Naive thymus-derived CD8-positive, alpha-beta T cell (primary cell): ENCODE measurements around the gene SKAP2. TPM values are rescaled to one million over a fixed set of nuclear protein-coding genes. Genes with fewer than 3 reads are reported as not detected.

ENCODE experiments used
- ATAC-seq, 2 donors: fragments of 150-1000 bp; cut with Tn5 transposase in 1 of 2; sonication (Bioruptor Pico), chemical (Tn5 transposase) in 1 of 2; 1 replicate in 1 of 2; 2 replicates in 1 of 2; pipeline ENCODE4 v1.10.0; 2021; ENCODE audit warnings: mild to moderate bottlenecking in 2 of 2, moderate library complexity in 2 of 2
- POLR2A ChIA-PET: fragments of 350-600 bp; sonication (Branson Sonifier 250); formaldehyde crosslinking; loops from one replicate; lab custom pipeline; 2021; ENCODE audit warnings: antibody characterized with exemption; lab: Charles Lee
- DNase-seq, 10 donors: peaks; one replicate each; pipeline versions ENCODE4 v3.0.0 to v3.0.0-alpha.2; 2020 to 2022
- H3K27ac Mint-ChIP-seq, 10 donors: one replicate each; pipeline ENCODE4 v1.8.0; 2020 to 2022; ENCODE audit warnings: mild to moderate bottlenecking in 10 of 10, mixed read lengths in 10 of 10, moderate library complexity in 4 of 10, inconsistent platforms in 1 of 10
- H3K27me3 Mint-ChIP-seq, 5 donors: one replicate each; pipeline ENCODE4 v1.8.0; 2021 to 2022; ENCODE audit warnings: mixed read lengths in 5 of 5
- H3K36me3 Mint-ChIP-seq, 3 donors: one replicate each; pipeline ENCODE4 v1.8.0; 2020 to 2022; ENCODE audit warnings: mixed read lengths in 3 of 3, mild to moderate bottlenecking in 2 of 3, inconsistent platforms in 1 of 3
- H3K4me1 Mint-ChIP-seq, 4 donors: one replicate each; pipeline ENCODE4 v1.8.0; 2021 to 2022; ENCODE audit warnings: mixed read lengths in 4 of 4
- H3K4me3 Mint-ChIP-seq, 10 donors: one replicate each; pipeline ENCODE4 v1.8.0; 2020 to 2022; ENCODE audit warnings: mild to moderate bottlenecking in 10 of 10, mixed read lengths in 10 of 10, moderate library complexity in 6 of 10, inconsistent platforms in 1 of 10
- H3K9me3 Mint-ChIP-seq, 9 donors: one replicate each; pipeline ENCODE4 v1.8.0; 2020 to 2022; ENCODE audit warnings: mixed read lengths in 9 of 9, mild to moderate bottlenecking in 3 of 9, inconsistent platforms in 1 of 9, moderate library complexity in 1 of 9
- polyA plus RNA-seq, 3 donors: library from polyadenylated mRNA; unstranded; fragments of 300-500 nt; fragmentation: Illumina TruSeq; gene quantifications; one replicate each; pipeline ENCODE4 v1.2.3, GENCODE V29; 2021
- total RNA-seq, 8 experiments: library from RNA in 2 of 8; stranded (reverse) in 2 of 8; gene quantifications; one replicate each; pipeline ENCODE4 v1.2.3 and lab custom pipeline; 2021 to 2026

The SKAP2 gene
- total and polyA plus RNA-seq, 5 experiments from 2014 or later = 4.2 to 27.6 (median 7.5) TPM

DNA sequence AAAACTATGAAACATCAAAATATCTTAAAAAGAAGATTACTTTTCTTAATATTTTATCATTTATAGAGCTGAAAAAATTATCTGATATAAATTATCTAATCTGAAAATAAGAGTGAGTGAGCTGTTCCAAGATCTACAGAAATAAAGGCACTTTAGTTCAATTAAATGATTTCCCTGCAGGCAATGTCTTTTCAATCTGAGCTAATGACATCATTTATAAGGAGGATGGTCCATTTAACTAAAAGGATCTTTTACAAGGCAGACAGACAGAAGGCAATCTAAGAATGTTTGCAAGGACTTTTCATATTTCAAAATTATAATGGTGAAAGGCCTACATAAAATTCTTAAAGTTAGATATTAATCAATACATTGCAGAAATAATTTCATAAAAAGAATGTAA is 71.8 kb downstream of the SKAP2 start:
- Mint-ChIP-seq H3K4me1 (no peaks in the 10 kb centered on the region), H3K4me3 (no peak overlapping the region), H3K9me3 (peaks cover 0 to 3% (median 0%) of the 10 kb centered on the region in 9 donors), H3K27me3 (peaks cover 0 to 3% (median 0%) of the 10 kb centered on the region in 5 donors), H3K27ac (no peak overlapping the region), H3K36me3 (peaks cover 0 to 8% (median 0%) of the 10 kb centered on the region in 3 donors)
- ATAC-seq (no peak), DNase-seq (no peak)
- POLR2A ChIA-PET = no interaction called here

DNA sequence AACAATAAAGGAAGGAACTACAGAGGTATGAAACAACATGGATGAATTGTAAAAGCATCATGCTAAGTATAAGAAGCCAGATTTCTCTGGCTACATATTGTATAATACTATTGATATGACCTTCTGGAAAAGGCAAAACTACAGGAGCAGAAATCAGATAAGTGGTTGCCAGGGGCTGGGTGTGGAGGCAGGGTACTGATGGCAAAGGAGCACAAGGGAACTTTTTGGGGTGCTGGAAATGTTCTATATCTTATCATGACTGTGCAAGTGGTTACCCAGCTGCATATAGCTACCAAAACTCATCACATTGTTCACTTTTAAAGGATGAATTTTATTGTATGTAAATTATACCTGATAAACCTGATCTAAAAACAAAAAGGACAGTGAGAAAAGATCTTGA is 72.4 kb downstream of the SKAP2 start:
- H3K27ac Mint-ChIP-seq = no peak overlapping the region
- no peak for ATAC-seq
- H3K4me1 Mint-ChIP-seq = no peaks in the 10 kb centered on the region
- H3K4me3 Mint-ChIP-seq = no peak overlapping the region
- peaks cover 0 to 3% (median 0%) of the 10 kb centered on the region in 9 donors for H3K9me3 Mint-ChIP-seq
- DNase-seq = no peak
- peaks cover 0 to 3% (median 0%) of the 10 kb centered on the region in 3 donors for H3K36me3 Mint-ChIP-seq
- peaks cover 0 to 3% (median 0%) of the 10 kb centered on the region in 5 donors for H3K27me3 Mint-ChIP-seq
- POLR2A ChIA-PET = no interaction called here

DNA sequence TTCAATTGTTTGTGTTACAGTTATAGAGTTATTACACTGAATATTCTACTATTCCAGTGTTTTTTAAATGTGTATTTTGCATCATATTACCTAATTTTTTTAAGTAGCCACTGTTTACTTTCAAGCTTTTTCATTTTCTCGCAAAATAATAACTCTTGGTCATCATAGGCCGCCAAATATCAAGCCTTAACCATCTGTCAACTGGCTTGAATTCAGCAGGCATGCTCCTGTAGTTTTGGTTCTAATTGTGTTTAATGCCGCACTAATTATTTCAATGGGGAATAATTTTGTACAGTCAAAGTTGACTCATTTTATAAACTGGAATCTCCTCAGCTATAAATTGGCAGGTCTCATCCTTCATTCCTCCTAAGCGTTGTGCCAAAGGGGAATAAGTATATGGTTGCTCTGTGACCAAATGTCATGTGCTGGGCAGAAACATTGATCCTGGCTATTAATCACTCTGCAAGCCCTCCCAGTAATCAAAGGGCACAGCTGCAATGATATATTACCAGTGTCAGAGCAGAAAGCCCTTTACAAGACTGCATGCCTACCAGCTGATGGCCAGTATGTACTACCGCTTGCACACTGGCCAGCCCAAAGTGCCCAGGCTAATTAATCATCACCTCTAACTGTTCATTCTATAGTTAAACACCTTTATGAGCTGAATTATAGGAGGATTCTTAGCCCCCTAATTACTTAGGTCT is 74.8 kb downstream of the SKAP2 start:
- Mint-ChIP-seq H3K4me3 (no peak overlapping the region), H3K27ac (no peak overlapping the region), H3K9me3 (no peaks in the 10 kb centered on the region), H3K27me3 (peaks cover 0 to 3% (median 0%) of the 10 kb centered on the region in 5 donors), H3K36me3 (no peaks in the 10 kb centered on the region), H3K4me1 (no peaks in the 10 kb centered on the region)
- POLR2A ChIA-PET = no interaction called here
- DNase-seq (no peak), ATAC-seq (no peak)

DNA sequence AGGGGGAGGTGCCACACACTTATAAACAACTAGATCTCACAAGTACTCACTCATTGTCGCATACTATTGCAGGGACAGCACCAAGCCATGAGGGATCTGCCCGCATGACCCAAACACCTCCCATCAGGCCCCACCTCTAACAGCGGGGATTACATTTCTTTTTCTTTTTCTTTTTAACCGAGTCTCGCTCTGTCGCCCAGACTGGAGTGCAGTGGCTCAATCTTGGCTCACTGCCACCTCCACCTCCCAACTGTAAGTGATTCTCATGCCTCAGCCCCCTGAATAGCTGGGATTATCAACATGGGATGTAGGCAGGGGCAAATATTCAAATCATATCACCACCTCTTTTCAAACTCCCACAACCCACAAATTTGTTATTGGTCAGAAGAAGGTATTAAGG is 76.7 kb downstream of the SKAP2 start:
- DNase-seq (no peak), ATAC-seq (no peak)
- POLR2A ChIA-PET = no interaction called here
- Mint-ChIP-seq H3K27ac (no peak overlapping the region), H3K36me3 (no peaks in the 10 kb centered on the region), H3K4me3 (no peak overlapping the region), H3K27me3 (peaks cover 0 to 9% (median 0%) of the 10 kb centered on the region in 5 donors), H3K9me3 (no peaks in the 10 kb centered on the region), H3K4me1 (no peaks in the 10 kb centered on the region)

DNA sequence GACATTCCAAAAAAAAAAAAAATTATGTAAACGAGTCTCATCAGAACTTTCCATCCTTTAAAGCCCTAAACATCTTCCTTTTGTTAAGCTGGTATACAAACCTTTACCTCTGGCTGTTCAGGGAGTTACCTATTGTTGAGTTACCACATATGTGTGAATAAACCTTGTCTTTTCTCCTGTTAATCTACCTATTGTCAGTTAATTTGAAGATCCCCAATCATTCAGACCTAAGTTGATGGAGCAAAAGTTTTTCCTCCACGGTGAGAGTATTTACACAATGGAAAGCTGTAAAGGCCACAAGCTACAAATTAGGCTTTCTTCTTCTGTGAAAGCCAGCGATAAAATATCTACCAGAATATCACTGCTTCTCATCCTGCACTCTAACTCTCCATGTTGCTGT is 80.3 kb downstream of the SKAP2 start:
- Mint-ChIP-seq H3K4me1 (no peaks in the 10 kb centered on the region), H3K27me3 (peaks cover 0 to 13% (median 0%) of the 10 kb centered on the region in 5 donors), H3K36me3 (no peaks in the 10 kb centered on the region), H3K4me3 (no peak overlapping the region), H3K9me3 (no peaks in the 10 kb centered on the region), H3K27ac (no peak overlapping the region)
- POLR2A ChIA-PET = interaction anchor here (0.7 kb wide), 1 partner anchor 10 kb away, joined by 3 read pairs; no protein-coding TSS in a partner anchor
- ATAC-seq (no peak), DNase-seq (no peak)

DNA sequence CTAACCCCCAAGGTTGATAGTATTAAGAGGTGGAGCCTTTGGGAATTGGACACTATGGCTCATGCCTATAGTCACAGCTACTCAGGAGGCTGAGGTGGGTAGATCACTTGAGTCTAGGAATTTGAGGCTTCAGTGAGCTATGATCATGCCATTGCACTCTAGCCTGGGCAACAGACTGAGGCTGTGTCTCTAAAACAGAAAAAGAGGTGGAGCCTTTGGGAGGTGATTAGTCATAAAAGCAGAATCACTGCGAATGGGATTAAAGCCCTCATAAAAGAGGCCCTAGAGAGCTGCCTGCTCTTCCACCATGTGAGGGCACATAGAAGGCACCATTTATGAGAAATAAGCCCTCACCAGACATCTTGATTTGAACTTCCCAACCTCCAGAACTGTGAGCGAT is 81.9 kb downstream of the SKAP2 start:
- no peak overlapping the region for H3K4me3 Mint-ChIP-seq
- ATAC-seq (no peak), DNase-seq (no peak)
- no peaks in the 10 kb centered on the region for H3K4me1 Mint-ChIP-seq
- no peak overlapping the region for H3K27ac Mint-ChIP-seq
- H3K9me3 Mint-ChIP-seq = no peaks in the 10 kb centered on the region
- POLR2A ChIA-PET = no interaction called here
- H3K27me3 Mint-ChIP-seq = peaks cover 0 to 10% (median 0%) of the 10 kb centered on the region in 5 donors
- H3K36me3 Mint-ChIP-seq = no peaks in the 10 kb centered on the region

DNA sequence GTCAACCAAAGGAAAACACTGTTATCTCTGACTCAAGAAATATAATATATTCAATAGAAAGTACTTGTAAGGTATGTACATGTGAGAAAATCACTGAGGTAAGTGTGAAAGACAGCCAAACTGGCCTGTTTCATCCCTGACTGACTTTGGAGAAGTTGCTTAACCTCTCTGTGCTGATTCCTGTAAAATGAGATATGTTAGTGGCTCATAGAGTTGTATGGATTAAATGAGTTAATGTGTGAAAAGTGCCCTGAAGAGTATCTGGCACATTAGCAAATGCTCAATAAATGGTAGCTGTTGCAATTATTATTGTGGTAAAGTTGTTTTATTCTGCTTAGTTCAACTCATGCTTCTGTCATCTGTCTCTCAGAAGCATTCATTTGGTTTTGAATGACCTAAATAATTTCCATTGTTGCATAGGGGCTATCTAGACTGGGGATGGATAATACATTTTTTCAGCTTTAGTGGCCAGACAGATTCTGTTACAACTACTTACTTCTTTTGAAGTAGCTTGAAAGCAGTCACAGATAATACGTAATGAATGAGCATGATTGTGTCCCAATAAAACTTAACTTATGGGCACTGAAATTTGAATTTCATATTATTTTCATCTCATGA is 84.3 kb downstream of the SKAP2 start:
- DNase-seq (no peak), ATAC-seq (no peak)
- no peak overlapping the region for H3K4me3 Mint-ChIP-seq
- POLR2A ChIA-PET = no interaction called here
- H3K27me3 Mint-ChIP-seq = peaks cover 0 to 10% (median 0%) of the 10 kb centered on the region in 5 donors
- H3K36me3 Mint-ChIP-seq = no peaks in the 10 kb centered on the region
- H3K9me3 Mint-ChIP-seq = no peaks in the 10 kb centered on the region
- no peaks in the 10 kb centered on the region for H3K4me1 Mint-ChIP-seq
- no peak overlapping the region for H3K27ac Mint-ChIP-seq

DNA sequence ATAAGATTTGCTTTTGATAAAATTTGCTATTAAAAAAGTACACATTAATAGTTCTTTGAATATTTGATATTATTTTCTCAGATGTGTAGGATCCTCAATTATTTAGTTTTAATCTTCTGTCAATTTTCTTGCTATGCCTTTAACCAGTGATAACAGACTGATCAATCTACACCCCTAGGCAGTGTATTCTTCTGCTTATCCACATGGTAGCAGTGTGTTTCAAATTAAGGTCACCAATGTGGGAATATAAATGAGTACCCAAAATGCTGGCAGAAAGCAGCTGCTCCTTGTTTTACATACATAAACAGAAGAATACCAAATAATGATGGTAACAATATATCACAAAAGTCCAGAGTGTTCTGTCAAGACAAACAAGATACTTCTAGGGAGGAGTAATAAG is 87.0 kb downstream of the SKAP2 start:
- H3K36me3 Mint-ChIP-seq = peaks cover 0 to 8% (median 6%) of the 10 kb centered on the region in 3 donors

DNA sequence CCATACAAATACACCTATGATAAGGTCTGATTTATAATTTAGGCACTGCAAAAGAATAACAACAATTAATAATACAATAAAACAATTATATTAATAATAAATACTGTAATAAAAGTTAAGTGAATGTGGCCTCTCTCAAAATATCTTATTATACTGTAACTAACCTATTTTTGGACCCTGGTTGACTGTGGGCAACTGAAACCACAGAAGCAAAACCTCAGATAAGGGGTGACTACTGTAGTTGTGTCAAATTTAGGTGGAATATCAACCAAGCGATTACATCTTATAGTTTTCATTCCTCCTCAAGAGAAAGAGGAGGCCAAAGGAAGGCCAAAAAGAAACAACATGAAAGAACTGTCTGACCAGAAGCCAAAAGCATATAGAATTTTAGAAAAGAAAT is 103.9 kb downstream of the SKAP2 start:
- DNase-seq = no peak
- Mint-ChIP-seq H3K27me3 (no peaks in the 10 kb centered on the region), H3K4me3 (no peak overlapping the region), H3K4me1 (no peaks in the 10 kb centered on the region), H3K9me3 (peaks cover 0 to 17% (median 0%) of the 10 kb centered on the region in 9 donors), H3K27ac (no peak overlapping the region), H3K36me3 (peaks cover 0 to 3% (median 0%) of the 10 kb centered on the region in 3 donors)
- POLR2A ChIA-PET = no interaction called here
- no peak for ATAC-seq

More for the DNA sequence above, 87.0 kb downstream of the SKAP2 start:
- Mint-ChIP-seq H3K27ac (no peak overlapping the region), H3K27me3 (peaks cover 0 to 4% (median 0%) of the 10 kb centered on the region in 5 donors), H3K9me3 (peaks cover 0 to 7% (median 0%) of the 10 kb centered on the region in 9 donors), H3K4me3 (no peak overlapping the region), H3K4me1 (no peaks in the 10 kb centered on the region)
- POLR2A ChIA-PET = no interaction called here
- ATAC-seq (no peak), DNase-seq (no peak)

DNA sequence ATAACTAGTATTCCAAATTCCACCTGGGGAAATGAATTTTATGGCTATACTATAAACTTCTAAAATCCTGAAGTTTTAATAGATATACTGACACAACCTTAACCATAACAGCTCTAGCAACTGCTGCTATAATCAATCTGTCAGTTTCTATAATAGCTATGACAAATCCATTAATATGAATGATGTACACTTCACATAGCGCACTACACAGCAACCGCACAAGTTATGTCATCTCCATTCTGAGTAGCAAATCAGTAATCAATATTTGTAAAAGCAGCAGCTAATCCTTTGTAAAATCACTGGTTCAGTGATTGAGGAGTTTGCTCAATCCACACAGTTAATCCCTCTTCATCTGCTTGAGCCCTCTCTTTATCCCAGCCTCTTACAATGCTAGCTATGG is 105.3 kb downstream of the SKAP2 start:
- ATAC-seq (no peak), DNase-seq (no peak)
- peaks cover 0 to 3% (median 0%) of the 10 kb centered on the region in 3 donors for H3K36me3 Mint-ChIP-seq
- peaks cover 0 to 10% (median 0%) of the 10 kb centered on the region in 9 donors for H3K9me3 Mint-ChIP-seq
- POLR2A ChIA-PET = no interaction called here
- H3K4me1 Mint-ChIP-seq = no peaks in the 10 kb centered on the region
- no peak overlapping the region for H3K27ac Mint-ChIP-seq
- no peaks in the 10 kb centered on the region for H3K27me3 Mint-ChIP-seq
- no peak overlapping the region for H3K4me3 Mint-ChIP-seq

DNA sequence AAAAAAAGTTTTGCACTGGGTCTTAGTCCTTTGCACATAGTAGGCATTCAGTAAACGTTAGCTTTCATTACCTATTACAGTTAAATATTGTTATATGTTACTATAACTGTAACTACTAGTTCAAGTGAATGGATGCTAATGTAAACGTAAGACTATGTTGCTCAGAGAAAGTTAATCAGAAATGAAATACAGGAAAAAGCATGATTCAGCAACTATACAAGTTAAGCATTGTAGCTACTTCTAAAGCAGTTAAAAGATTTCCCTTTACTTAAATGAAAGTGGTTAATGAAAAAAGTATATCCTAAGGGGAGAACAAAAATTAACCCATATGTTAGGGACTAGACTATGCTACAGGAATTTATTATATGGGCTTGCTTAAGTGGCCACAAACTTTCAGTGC is 121.2 kb downstream of the SKAP2 start:
- Mint-ChIP-seq H3K9me3 (no peaks in the 10 kb centered on the region), H3K36me3 (no peaks in the 10 kb centered on the region), H3K4me3 (no peak overlapping the region), H3K27me3 (peaks cover 1 to 16% (median 8%) of the 10 kb centered on the region in 5 donors), H3K4me1 (no peaks in the 10 kb centered on the region), H3K27ac (no peak overlapping the region)
- POLR2A ChIA-PET = no interaction called here
- ATAC-seq = no peak
- DNase-seq = no peak

DNA sequence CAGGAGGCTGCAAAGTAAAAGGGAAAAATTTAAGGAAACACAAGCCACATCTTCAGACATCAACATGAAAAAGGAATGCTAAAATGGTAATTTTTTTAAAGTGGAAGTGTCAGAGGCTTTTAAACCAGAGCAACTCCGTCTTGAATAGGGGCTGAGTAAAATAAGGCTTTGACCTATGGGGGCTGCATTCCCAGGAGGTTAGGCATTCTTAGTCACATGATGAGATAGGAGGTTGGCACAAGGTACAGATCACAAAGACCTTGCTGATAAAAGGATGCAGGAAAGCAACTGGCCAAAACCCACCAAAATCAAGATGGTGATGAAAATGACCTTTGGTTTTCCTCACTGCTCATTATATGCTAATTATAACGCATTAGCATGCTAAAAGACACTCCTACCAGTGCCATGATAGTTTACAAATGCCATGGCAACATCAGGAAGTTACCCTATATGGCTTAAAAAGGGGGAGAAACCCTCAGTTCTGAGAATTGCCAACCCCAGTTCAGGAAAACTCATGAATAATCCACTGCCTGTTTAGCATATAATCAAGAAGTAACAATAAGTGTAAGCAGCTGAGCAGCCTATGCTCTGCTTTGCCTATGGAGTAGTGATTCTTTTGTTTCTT is 128.3 kb downstream of the SKAP2 start:
- H3K9me3 Mint-ChIP-seq = no peaks in the 10 kb centered on the region
- ATAC-seq (no peak), DNase-seq (no peak)
- H3K4me1 Mint-ChIP-seq = no peaks in the 10 kb centered on the region
- H3K27me3 Mint-ChIP-seq = peaks cover 0 to 18% (median 4%) of the 10 kb centered on the region in 5 donors
- no peak overlapping the region for H3K4me3 Mint-ChIP-seq
- no peak overlapping the region for H3K27ac Mint-ChIP-seq
- POLR2A ChIA-PET = no interaction called here
- H3K36me3 Mint-ChIP-seq = peaks cover 0 to 14% (median 0%) of the 10 kb centered on the region in 3 donors

DNA sequence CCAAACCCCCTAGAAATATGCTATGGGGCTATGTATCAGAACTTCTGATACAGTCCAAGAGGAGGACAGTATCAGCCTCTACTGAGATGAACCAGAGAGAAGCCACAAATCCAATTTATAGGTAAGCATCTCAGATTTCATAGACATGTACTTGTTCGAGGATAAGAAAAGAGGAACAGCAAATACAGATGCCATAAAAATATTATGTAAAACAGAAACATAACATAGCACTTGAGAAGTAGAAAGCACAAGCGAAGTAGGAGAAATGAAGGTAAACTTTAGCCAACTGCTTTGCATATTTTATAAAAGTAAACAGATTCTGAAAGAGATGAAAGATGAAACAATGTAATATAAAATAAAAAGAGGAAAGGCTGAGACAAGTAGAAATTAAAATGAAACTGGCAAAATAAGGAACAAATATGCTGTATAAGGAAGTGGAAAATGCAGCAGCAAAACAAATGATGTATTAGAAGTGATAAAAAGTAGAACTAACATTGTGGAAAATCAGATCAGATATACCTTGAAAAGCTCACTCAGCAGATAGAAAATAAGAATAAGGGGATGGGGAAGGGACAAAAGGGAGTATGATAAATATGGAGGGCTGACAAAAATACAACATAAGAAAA is 135.1 kb downstream of the SKAP2 start:
- Mint-ChIP-seq H3K4me3 (no peak overlapping the region), H3K27ac (no peak overlapping the region), H3K9me3 (peaks cover 0 to 3% (median 0%) of the 10 kb centered on the region in 9 donors), H3K36me3 (no peaks in the 10 kb centered on the region), H3K27me3 (peaks cover 0 to 16% (median 3%) of the 10 kb centered on the region in 5 donors), H3K4me1 (peaks cover 0 to 7% (median 0%) of the 10 kb centered on the region in 4 donors)
- DNase-seq = no peak
- ATAC-seq = no peak
- POLR2A ChIA-PET = no interaction called here
